Erythroblast (primary cell): ENCODE results near the gene FHIP1B.

Experiments
- DNase-seq, 2 experiments: peaks; one replicate each; lab custom pipeline; 2025; lab: John Stamatoyannopoulos, UW
- GATA1 ChIP-seq: IDR thresholded peaks from 2 replicates; pipeline ENCODE4 v1.6.1; 2011; ENCODE audit warnings: low read depth, mild to moderate bottlenecking, control low read depth, low read length, moderate library complexity
- POLR2A ChIP-seq: IDR thresholded peaks from 2 replicates; pipeline ENCODE4 v1.6.1; 2011; ENCODE audit warnings: mild to moderate bottlenecking, low read length

Gene FHIP1B

DNA sequence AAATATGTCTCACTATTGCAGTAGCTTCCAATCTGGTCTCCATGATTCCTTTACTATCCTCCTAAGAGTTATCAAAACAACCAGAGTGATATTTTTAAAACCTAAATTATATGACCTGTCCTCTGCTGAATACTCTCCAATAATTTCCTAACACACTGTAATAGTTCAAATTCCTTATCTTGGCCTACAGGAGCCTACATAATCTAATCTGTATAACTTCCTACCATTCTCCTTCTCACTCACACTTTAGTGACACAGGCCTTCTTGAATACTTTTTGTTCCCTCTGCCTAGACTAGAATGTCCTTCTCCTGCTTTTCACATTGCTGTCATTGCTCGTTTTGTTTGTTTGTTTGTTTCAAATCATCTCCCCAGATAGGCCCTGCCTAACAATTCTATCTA is 9.4 kb downstream of the FHIP1B start:
- TF ChIP-seq POLR2A (no peak), GATA1 (no peak)
- peak; percentile 67 to 73 for DNase-seq

DNA sequence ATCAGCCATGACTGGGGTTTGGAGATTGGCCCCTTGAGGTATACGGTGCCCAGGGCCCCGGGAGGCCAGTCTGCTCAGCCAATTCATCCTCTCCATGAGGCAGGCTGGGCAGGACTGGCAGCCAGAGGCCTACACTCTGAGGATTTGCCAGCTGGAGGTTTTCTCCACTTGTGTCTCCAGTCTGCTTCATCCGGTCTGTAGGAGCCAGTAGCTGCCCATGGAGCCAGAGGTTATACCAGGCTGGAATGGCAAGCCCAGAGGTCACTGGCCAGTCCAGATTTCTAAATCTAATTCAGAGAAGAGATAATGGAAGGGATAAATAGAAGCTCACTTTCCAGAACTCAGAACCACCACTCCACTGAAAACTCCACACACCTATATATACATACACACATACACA is 10.0 kb downstream of the FHIP1B start:
- TF ChIP-seq GATA1 (no peak), POLR2A (no peak)
- DNase-seq, result no peak

DNA sequence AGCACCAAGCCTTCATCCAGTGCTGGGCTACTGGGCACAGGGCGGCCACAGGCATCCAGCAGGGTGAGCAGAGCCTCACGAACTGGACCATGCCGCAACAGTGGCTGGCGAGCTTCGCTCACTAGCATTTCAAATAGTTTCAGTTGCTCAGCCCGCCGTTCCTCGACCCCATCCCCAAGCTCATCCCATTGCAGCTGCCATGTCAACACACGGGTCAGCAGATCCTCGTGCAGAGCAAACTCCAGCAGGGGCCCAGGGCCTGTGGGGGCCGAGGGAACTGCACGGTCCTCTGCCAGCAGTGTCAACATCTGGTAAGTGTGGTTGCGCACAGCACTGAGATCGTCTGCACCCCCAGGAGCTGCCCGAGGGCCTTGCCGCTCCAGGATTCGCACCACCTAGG is 10.6 kb downstream of the FHIP1B start:
- no peak for DNase-seq
- TF ChIP-seq POLR2A, result no peak
- TF ChIP-seq GATA1, result no peak

DNA sequence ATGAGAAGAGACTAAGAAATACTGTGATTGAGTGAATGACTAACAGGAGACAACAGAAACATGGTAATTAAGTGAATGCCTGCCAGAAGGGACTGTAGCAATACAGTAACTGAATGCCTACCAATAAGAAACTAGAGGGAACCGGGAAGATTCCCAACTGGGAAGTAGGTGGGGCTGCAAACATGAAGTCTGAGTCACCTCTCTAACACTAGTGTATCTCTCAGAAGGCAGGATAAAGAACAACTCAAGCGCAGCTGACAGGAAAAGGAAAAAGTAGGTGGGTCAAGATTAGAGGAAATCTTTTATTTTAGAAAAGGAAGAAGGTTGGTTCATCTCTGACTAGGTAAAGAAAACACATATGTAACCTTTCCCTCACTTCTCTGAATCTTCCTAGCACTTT is 15.1 kb downstream of the FHIP1B start:
- DNase-seq, result no peak
- TF ChIP-seq POLR2A (no peak), GATA1 (no peak)

DNA sequence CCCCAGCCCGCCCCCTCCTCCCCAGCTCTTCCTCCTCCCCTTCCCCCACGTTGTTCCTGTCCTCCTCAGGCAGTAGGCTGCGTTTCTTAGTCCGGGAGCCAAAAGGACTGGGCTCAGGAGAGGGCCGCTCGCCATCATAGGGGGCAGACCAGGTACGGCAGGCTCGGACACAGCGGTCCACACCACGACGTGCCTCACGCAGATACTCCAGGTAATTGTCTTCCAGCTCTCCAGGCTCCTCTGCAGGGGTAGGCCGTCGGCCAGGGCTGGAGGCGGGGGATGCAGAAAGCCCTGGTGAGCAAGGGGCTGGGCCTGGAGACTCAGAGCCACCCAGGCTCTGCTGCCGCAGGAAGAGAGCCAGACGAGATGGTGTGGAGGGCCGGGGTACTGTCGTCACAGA is 16.7 kb downstream of the FHIP1B start:
- no peak for DNase-seq
- TF ChIP-seq GATA1, result no peak
- no peak for TF ChIP-seq POLR2A

DNA sequence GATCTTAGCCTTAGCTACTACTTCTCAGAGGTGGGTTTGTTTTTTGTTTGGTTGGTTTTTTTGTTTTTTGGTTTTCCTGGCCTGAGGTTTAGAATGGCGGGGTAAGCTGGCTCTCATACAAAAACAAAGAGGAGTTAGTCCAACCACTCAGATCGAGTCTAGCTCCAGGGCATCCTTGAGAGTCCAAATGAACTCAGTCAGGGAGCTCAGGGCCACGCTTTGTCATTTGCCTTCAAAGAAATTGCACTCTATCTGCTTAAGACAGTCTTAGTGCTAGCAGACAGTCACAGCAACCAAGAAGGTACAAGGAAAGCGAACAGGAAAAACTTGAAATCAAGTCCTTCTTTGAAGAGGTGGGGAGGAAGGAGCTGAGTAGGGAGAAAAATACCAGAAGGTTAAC is 17.9 kb downstream of the FHIP1B start:
- no peak for DNase-seq
- TF ChIP-seq POLR2A, result no peak
- TF ChIP-seq GATA1, result no peak

DNA sequence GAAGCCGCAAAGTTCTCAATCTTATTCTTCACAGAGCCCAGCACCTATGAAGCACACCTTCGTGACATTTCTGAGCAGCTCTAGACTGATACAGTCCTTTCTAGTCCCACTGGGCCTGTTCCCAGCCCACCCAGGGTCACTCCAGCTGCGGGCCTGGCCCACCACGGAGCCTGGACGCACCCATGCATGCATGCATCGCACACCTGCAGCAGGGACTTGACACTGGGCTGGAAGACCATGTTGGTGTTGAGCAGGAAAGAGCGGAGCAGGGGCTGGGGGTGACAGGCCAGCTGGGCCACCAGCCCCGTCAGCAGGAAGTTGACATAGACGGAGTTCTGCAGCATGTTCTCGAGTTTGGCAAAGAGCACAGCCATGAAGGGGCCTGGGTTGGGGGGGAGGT is 19.9 kb downstream of the FHIP1B start:
- no peak for DNase-seq
- TF ChIP-seq GATA1 (no peak), POLR2A (no peak)

DNA sequence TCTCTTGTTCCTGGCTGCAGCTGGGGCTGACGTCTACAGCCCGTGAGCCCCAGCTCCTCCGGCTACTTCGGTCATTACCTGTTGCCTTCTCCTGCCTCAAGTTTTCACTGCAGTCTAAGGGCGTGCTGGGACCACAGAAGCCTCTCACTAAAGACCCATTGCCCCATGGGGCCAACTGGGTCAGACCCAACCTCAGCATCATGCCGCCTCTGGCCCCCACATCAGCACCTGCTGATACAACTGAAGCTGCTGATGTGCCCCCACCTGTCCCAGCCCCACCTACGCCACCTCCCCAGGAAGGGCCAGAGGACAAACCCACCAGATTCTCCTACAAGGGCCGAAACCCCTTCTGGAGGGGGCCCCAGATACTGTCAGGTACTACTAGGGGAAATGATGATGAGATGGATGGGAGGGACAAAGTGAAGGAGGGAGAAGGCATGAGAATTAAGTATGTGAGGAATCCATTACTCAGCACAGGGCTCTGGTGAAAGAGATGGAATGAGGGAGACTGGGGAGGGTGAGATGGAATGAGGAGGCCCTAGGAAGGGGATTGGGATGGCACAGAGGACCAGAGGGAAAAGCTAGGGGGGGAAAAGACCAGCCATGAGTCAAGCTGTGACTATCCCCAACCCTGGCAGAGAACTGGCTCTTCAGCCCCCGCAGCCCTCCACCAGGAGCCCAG is 24.0 kb downstream of the FHIP1B start:
- TF ChIP-seq GATA1 (no peak), POLR2A (no peak)
- no peak for DNase-seq

DNA sequence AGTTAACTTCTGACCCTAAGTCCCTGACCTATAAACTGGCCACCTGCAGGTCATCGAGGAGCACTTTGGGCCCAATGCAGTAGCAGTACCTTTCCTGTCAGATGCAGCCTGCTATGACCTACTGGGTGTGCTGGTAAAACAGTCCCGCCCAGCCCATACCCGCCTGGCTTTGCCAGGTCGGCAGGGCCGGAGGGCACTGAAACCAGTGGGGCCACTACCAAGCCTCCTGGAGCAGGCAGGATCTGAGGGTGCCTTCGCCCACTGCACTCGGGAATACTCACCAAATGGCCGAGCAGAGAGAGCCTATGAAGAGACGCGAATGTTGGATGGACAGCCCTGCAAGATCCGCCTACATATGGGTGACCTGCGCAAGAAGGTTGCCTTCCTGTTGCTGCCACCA is 24.6 kb downstream of the FHIP1B start:
- no peak for DNase-seq
- TF ChIP-seq GATA1 (no peak), POLR2A (no peak)

DNA sequence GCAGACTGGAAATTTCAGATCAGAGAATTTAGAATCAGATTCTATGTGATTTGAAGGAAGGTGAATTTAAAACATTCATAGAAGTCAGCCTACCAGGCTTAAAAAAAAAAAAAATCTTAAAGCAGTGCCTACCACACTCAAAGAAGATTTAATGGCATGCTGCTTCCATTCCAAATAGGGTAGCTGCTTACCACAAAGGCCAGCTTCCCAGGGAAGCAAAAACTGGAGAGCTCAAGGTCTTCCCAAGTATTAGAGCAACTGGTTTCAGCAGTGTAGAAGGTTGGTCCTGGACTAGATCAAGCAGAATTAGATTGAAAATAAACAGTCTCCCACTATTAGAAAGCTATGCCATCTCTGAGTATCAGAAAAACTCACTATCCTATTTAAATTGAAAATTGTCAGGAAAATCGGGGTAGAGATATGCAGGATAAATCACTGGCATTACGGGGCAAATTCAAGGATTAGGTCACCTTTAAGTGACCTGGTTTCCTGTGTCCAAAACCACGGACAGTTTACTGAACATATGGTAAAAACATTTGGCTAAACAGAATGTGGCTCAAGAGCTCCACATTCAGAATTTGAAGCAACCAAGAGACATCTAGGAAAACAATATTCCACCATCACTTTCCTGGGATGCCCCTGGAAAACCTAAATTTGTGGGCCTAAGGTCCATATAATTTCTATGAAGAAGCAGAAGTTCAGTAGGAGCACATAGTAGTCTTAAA is 27.8 kb downstream of the FHIP1B start:
- no peak for DNase-seq
- TF ChIP-seq POLR2A (no peak), GATA1 (no peak)

DNA sequence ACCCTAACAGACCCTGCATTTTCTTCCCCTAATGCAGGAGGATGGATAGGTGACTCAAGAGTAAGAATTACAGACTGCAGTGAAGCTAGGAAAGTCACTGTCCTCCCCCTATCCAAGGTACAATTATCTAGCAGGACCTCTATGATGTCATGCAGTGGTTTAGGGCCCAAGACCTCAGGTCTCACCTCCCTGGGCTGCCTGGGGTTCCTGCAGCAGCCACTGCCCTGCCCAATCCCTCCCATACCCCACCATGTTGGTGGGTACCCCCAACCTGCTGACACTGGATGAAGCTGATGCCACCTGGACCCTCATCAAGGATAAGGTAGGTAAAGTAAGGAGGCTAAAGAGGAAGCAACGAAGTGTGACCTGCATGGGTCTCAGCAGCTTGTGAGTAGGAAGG is 29.1 kb downstream of the FHIP1B start, which contains the start of gene C11orf42:
Gene C11orf42, plus strand, starts transcription at position 192 of the 400 bp plus-strand sequence. Its CDS starts 59 bp downstream, at position 251.
- no peak for DNase-seq
- TF ChIP-seq POLR2A (no peak), GATA1 (no peak)

DNA sequence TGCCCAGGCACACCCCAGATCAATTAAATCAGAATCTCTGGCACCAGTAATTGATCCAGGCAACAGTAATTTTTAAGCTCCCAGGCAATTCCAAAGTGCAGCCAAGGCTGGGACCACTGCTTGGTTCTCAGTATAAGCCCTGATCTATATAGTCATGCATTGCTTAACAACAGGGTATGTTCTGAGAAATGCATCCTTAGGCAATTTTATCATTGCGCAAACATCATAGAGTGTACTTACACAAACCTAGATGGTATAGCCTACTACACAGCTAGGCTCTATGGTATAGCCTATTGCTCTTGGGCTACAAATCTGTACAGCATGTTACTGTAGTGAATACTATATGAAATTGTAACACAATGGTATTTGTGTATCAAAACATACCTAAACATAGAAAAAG is 29.7 kb downstream of the FHIP1B start:
- no peak for TF ChIP-seq GATA1
- DNase-seq, result no peak

DNA sequence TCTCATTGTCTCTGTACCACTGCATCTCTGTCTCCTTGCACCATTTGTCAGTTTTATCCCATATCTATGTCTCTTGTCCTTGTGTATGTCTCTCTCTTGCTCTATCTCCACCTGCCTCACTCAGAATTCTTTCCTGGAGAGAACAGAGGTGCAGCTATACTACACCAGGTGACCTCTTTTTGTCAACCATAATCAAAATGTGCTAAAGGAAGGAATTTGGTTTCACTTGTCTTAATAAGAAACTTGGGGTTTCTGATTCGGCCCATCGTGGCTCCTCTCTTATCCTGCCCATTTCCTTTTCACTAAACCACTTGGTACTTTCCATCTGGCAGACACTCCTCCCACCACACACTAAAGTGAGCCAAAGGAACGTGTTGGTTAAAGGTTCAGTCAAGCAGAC is 31.1 kb downstream of the FHIP1B start:
- no peak for DNase-seq
- no peak for TF ChIP-seq GATA1
- no peak for TF ChIP-seq POLR2A

DNA sequence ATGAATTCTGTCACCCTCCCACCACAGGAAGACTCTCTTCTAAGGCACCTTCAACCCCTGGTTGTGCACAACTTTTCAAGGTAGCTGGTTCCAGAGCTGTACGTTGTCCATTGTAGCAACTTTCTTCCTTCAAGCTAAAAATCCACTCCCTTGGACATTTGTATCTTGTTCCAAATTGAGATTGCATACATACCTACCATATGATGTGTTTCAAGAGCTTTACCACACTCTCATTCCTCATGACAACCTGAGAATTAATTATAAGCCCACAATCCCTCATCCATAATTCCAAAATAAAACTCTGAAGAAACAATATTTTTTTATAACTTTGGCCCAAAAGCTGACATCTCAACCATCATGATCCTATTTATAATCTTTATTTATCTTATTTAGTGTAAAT is 32.4 kb downstream of the FHIP1B start:
- TF ChIP-seq GATA1, result no peak
- no peak for TF ChIP-seq POLR2A
- DNase-seq, result no peak
